ENCODE measurements around the gene LKAAEAR1.
"Not testable (repeated sequence)": the region's sequence is repeated elsewhere in the genome, so short reads cannot be mapped to it uniquely, and the experiment has no call there.

The LKAAEAR1 gene

DNA sequence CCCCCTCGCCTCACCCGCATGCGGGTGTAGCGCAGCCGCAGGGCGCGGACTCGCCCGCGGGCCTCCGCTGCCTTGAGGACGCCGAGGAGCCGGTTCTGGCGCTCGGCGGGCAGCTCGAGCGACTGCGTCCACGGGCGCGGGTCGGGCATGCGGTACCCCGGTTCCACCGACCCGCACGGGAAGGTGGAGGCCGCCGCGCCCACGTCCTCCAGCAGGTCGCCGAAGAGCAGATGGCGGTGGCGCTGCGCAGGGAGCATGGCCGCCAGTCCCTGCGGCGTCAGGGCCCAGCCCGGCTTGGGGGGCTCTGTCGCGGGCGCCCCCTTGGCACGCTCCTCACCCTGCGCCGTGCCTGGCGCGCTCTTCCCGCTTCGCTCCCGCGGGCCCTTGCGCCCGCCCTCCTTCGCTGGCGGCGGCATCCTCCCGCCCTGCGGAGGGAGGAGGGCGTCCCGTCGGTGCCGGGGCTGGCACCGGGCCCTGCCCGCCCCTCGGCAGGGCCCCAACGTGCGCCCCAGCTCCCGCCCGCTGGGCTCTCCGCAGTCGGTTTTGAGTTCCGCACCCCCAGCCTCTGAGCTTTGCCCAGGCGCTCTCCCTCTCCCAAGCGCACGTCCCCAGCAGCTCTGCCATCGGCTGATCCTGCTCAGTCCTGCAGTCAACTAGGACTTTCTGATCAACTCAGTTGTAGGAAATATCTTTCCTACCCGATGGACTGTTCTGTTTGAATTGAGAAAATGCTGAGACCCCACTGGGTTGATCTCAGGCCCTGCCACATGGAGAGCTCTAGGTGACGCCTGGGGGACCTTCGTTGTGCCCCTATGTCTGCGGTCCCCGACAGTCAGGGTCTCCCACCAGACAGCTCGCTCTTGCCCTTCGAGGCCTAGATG is at the start of gene LKAAEAR1:
Gene LKAAEAR1 (minus strand): TSS at position 595 of the 881 bp plus-strand sequence. CDS start 179 bp downstream, at position 416.
- DNase-seq = no peak

DNA sequence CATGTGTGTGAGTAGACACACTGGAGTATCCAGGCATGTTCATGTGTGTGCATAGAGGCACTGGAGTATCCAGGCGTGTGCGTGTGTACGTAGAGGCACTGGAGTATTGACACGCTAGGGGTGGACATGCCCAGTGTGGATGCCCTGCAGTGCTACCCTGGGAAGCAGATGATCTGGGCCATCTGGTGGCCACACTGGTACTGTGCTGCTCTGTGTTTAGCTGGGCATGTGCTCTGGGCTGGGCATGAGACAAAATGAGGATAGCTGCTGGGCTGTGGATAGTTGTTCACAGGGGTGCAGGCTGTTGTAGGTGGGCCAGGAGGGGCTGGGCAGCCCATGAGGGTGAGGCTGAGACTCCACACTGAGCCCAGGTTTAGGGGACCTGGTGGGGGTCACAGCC is 47.2 kb upstream of the LKAAEAR1 start:
- peak; percentile 40 for DNase-seq

DNA sequence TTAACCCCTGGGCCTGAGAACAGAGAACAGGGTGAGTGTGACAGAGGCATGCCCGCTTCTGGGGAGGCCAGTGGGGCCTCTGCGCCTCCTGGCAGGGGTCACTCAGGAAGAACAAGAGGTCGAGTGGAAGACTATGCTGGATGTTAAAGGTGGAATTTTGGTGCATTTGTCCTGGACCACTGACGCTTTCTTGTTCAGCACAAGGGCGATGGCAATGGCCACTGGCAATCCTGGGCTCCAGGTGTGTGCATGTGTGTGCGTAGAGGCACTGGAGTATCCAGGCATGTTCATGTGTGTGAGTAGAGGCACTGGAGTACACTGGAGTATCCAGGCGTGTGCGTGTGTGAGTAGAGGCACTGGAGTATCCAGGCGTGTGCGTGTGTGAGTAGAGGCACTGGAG is 46.7 kb upstream of the LKAAEAR1 start:
- DNase-seq = no peak

- DNase-seq = no peak
These were observed 46.1 kb upstream of the LKAAEAR1 start for GRCh38 chr20:64130271-64130670.

- no peak for DNase-seq
These were observed 45.1 kb upstream of the LKAAEAR1 start for GRCh38 chr20:64129146-64129782.

GRCh38 chr20:64123517-64123916 is 39.3 kb upstream of the LKAAEAR1 start:
- DNase-seq = not testable (repeated sequence)

- DNase-seq = not testable (repeated sequence)
These were observed 38.7 kb upstream of the LKAAEAR1 start for GRCh38 chr20:64122927-64123326.

GRCh38 chr20:64121586-64121985 is 37.4 kb upstream of the LKAAEAR1 start:
- DNase-seq = no peak

DNA sequence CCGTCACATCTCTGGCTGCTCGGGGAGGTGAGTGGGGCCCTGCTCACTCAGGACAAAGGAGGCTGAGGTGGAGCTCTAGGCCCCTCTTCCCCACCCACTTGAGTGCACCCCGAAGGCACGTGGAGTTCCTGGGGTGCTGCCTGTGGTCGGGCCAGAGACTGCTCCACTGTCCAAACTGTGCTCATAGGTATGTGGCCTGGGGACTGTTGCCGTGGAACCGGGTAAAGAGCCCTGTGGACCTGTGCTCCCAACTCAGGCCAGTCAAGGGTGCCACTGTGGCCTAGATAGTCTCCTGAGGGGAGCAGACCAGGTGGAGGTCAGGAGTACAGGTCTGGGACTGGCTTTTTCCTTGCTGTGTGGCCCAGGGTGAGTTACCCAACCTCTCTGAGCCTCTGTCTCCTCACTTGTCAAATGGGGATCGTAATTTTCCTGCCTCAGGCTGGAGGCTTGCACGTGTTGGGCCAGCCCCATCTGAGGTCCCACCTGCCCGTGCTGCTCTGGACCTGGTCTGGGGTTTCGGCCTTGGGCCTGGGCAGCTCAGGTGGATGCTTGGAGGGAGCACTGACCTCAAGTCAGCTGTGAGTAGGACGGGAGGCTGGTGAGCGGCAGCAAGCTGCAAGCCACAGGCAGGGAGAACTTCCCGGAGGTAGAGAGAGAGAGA is 35.6 kb upstream of the LKAAEAR1 start:
- no peak for DNase-seq

DNA sequence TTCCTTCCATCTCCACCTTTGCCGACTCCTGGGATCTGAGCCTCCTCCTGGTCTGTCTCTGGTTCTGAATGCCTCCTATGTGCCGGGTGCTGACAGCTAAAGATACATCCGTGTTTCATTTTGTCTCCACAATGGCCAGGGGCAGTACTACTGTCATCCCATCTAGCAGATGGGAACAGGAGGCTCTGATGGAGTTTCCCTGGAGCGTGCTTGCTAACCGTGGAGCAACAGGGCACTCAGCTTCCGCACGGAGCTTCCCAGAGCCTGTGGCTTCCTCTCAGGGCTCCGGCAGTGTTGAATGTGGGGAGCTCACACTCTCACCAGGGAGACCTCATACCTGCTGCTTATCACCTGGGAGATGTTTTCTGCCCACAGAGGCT is 35.1 kb upstream of the LKAAEAR1 start:
- DNase-seq = no peak

- DNase-seq = not testable (repeated sequence)
These were observed 33.2 kb upstream of the LKAAEAR1 start for GRCh38 chr20:64117432-64117777.

DNA sequence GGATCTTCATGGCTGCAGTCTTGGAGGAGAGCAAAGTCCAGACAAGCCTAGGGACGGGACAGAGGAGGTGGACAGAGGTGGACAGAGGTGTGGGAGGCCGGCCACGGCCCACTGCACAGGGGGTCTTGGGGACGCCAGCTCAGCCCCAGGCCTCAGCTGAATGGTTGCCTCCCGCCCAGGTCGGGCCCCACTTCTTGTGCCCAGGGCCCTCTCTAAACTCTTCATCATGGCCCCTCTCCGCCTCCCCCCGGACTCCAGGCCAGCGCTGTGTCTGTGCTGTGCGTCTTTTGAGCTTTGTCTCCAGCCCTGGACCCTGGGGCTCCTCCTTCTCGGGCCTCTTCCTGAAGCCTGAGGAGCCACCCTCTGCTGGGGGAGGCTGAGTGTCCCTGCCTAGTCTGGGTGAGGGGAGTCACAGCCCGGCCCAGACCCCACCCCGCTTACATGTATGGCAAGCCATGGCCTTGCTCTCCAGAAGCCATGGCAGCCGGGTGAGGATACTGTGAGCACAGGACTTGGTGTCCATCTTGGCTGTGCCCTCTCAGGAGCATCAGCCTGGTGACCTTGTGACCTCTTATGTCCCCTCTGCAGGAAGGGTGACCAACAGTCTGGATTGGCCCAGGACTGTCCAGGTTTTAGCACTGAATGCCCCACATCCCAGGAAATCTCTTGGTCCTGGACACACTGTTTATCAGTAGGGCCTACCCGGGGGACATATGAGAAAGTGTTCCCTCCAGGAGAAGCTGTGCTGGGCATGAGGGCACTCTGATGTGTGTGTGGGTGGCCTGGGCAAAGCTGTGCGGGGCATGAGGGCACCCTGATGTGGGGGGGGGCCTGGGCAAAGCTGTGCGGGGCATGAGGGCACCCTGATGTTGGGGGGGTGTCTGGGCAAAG is 32.6 kb upstream of the LKAAEAR1 start:
- no peak for DNase-seq

- no peak for DNase-seq
These were observed 31.8 kb upstream of the LKAAEAR1 start for GRCh38 chr20:64116016-64116415.

DNA sequence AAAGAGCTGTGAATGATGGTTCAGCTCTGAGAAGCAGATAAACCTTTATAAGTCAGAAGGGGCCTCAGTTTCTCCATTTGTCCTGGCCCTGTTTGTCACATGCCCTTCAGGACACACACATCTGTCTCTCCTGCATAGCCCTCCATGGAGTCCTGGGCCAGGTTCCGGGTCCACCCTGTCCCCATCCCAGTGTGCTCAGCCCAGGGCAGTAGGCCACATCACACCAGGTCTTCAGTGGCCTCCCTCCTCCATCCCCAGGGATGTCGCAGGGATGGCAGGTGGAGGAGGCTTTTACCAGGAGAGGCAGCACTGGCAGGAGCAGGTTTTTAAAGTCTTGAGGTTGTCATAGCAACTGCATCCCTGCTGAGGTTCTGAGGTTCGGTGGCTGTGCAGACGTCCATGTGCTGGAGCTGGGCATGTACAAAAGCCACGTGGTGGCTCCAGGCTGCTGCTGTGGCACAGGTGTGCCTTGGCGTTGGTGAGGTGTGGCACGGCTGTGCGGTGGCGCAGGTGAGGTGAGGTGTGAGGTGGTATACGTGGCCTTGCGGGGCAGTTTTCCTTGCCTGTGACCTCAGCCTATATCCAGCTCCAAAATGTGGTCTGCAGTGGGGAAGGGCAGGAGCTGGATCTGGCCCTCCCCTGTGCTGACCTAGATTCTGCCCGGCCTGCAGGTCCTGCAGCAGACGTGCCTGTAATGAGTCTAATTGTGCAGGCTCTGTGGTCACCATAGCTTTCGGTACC is 31.1 kb upstream of the LKAAEAR1 start:
- DNase-seq = no peak

- no peak for DNase-seq
These were observed 30.3 kb upstream of the LKAAEAR1 start for GRCh38 chr20:64114356-64114971.

DNA sequence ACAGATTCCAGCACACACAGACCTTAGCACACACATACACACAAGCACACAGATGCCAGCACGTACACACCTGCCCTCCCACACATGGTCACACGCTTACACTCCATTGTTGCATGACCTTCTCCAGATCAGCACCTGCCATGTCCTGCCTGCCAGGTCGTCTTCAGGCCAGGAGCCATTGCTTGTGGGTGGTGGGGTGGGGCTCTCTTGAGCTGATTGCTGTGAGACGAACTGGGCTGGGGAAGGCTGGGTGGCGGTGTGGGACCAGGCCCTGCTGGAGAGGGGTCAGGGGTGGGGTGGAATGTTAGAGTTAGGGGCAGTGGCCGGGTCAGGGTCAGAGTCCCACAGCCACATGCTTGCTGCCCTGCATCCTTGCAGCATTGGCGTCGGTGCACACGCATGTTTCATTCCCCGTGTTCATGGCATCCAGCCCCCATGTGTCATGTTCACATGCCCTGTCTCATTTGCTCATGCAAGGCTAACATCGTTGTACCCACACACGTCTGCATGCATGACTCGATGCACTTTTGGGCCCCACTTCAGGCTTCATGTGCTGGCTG is 29.7 kb upstream of the LKAAEAR1 start:
- DNase-seq = no peak

GRCh38 chr20:64113444-64113775 is 29.2 kb upstream of the LKAAEAR1 start:
- DNase-seq = no peak

GRCh38 chr20:64112691-64113443 is 28.7 kb upstream of the LKAAEAR1 start:
- no peak for DNase-seq

GRCh38 chr20:64111841-64112641 is 27.8 kb upstream of the LKAAEAR1 start:
- DNase-seq = no peak
